ENCODE results near the gene CWF19L1.

Gene CWF19L1

DNA sequence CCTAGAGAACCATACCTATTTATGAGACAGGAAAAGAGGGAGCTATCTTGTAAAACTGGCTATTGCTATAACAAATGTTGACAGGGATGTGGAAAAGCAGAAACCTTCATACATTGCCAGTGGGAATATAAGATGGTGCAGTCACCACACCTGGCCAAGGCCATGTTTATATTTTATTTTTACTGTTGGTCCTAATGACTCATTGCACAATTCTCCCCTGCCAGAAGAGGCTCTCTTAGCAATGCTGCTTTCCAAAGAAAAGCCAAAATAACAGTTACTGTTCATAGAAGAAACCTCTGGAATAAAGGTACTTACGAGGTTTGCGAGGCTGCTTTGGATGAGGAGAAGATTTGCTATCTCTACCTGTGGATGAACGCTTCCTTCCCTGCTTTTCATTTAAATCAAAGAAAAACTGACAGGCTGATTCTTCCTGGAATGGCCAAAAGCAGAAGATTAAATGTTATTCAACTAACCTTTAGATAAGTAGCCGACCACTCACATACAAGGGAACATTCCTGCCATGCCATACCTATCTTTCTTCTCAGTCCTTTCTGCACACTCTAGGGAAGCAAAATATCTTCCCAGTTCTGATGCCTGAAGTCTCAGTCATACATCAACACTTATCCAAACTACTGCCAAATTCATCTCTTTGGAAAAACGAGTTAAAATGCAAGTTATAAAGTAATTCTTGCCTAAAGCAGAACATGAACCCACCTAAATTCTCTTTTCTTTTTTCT is 21.8 kb downstream of the CWF19L1 start:
- DNase-seq, result no peak

DNA sequence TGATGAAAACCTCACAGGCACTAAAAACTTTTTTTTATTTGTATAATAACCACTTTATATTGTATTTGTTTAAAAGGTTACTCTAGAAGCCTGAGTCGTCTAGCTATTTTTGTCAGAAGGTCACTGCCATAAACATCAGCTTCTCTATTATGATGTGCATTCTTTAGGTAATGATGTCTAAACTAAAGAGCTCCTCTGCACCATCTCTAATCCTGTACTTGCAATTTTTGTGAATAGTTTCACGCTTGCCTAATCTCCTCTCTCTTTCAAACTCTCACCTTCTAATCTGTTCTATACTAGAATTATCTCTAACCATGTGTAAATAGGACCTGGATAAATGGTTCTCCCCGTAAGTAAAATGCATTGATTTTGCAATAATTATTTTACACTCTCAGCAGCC is 27.6 kb downstream of the CWF19L1 start:
- no peak for DNase-seq

DNA sequence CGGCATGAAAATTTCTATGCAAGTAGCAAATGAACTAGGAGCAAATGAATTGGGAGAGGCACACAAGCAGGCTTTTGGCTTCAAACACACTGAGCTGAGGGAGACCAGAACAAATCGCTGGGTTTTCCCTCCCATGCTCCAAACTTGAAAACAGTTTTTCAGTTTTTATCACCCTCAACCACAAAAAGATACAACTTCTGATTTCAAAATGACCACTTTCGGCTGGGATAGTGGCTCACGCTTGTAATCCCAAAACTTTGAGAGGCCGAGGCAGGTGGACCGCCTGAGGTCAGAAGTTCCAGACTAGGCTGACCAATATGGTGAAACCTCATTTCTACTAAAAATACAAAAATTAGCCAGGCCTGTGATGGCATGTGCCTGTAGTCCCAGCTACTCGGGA is 29.0 kb downstream of the CWF19L1 start:
- no peak for DNase-seq

DNA sequence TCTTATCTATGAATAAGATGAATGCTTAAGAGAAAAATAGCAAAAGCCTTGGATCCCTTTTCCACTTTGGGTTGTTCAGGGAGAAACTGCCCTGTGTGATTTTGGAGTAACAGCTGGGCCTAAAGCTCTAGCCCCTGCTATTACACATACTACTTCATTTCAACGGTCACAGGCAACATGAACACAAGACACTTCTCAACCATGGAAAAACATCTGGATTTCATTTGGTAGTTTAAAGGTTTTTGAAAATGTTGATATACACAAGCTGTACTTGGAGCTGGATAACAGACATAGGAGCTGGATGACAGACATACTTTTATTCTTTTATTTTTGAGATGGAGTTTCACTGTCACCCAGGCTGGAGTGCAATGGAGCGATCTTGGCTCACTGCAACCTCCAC is 35.3 kb downstream of the CWF19L1 start:
- DNase-seq, result no peak

DNA sequence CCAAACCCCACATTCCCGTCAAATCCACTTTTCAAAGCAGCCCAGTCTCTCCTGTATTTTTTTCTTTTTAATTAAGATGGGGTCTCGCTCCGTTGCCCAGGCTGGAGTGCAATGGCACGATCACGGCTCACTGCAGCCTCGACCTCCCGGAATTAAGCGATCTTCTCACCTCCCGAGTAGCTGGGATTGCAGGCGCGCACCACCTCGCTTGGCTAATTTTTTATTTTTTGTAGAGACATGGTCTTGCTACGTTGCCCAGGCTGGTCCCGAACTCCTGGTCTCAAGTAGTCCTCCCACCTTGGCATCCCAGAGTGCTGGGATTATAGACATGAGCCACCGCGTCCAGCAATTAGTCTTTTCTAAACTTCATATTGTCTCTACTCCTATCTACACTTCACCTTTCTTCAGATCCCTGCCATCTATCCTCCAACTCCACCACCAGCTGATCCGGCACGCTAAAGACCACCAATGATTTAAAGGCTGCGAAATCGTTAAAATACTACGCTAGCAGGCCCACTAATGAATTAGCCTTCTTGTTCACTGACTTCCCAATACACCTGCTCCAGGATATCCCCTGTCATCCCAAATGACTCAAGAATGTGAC is 37.5 kb downstream of the CWF19L1 start:
- DNase-seq, result no peak

DNA sequence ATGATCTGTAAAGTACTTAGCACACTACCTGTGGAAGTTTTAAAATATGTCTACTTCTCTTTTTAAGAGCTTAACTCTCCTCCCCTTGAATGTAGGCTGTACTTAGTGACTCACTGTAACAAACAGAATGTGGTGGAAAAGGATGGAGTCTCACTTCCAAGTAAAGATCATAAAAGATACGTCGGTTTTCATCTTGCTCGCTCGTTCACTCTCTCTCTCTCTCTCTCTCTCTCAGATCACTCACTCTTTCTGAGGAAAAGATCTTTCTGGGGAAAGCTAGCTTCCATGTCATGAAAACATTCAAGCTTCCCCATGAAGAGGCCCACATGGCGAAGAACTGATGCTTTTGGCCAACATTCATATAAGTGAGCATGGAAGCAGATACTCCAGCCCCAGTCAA is 43.6 kb downstream of the CWF19L1 start:
- no peak for DNase-seq

DNA sequence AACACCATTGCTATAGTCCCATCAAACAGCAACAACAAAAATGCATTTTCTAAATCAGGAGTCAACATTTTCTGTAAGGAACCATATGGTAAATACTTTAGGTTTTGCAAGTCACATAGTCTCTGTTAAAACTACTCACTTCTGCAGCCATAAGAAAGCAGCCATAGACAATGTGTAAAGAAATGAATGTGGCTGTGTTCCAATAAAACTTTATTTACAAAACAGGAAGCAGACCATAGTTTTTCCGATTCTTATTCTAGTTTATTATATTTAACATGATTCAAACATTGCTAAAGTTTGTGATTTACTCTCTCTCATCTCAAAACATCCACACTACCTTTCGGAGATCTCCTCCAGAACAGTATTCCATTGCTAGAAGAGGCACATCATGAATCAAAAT is 44.9 kb downstream of the CWF19L1 start:
- no peak for DNase-seq

DNA sequence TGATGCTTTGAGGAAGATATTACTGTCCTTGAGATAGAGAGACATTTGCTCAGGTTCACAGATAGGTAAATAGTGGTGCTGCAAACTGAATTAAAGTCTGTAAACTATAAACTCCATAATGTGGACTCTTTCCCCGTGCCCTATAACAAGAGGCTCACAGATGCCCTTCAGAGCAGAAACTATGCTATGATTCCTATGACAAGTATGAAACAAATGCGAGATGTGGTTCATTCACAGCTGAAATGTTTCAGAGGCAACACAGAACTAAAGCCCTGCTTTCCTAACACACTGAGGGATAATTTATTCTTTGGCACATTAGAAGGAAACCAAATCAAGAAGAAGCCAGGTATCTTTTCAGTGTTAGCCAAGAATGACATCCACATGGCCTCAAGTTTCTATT is 51.4 kb downstream of the CWF19L1 start:
- DNase-seq, result no peak

DNA sequence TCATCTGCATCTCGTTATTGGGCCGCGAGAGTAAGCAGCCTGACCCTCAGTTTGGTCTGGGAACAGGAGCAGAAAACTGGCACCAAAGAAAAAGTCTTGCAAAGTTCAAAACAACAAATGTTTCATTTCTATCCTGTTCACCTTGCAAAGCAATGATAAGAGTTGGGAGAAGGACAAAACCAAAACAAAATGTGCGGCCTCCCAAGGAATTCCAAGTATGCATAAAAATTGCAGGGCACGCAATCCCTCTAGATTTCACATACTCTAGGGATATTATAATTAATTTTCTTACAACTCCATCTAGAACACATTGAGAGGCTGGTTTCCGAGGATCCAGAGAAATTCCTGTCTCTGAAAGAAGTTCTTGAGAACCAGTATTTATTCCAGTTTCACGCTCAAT is 58.1 kb downstream of the CWF19L1 start:
- DNase-seq, result no peak

DNA sequence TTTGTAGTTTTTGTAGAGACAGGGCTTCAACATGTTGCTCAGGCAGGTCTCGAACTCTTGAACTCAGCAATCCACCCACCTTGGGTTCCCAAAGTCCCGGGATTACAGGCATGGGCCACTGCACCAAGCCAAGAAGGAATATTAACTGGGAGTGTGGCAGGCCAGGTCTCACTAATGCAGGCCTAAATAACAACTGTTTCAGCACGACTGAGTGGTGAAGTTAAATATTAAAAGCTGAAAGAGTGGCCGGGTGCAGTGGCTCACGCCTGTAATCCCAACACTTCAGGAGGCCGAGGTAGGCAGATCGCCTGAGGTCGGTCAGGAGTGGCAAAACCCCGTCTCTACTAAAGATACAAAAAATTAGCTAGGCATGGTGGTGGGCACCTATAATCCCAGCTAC is 59.2 kb downstream of the CWF19L1 start:
- no peak for DNase-seq

DNA sequence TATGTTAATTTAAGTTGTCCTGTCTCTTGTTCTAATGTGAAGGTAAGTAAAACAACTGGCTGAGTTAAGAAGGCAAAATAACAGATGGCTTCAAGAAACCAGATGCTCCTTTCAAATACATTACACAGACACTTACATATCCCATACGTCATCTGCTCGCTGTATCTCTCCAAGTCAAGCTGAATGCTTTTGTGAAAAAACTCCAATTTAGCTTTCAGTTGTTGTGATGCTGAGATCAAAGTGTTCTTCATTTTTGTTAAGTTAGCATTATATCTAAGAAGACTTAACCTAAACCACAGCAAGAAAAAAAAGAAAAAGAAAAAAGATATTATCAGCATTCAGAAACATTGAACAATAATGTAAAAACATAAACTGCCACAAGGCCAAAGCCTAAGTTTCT is 63.1 kb downstream of the CWF19L1 start:
- no peak for DNase-seq

DNA sequence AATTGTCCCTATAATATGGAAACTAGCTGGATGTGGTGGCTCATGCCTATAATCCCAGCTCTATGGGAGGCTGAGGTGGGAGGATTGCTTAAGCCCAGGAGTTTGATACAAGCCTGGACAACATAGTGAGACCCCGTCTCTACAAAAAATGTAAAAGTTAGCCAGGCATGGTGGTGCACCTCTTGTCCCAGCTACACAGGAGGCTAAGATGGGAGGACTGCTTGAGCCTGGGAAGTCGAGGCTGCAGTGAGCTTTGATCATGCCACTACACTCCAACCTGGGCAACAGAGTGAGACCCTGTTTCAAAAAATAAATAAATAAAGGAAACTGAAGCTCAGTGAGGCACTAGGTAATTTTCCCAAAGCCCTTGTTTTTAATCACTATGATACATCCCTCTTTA is 65.9 kb downstream of the CWF19L1 start:
- no peak for DNase-seq

DNA sequence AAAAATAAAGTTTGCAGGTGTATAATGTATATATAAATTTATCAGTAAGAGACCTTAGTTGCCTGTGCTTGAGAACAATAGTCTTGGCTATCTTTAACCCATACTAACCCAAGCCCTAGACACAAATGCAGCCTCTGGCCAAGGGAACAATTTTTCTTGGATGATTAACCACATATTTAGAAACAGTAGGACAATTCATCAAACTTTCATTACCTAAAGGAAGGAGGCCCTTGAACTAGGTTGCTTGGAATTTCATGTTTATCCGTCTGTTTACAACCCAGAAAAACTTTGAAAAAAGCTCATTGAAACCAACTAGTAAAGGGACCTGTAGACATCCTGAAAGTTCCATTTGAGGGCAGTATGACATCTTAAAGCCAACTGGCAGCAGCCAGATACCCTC is 72.7 kb downstream of the CWF19L1 start:
- no peak for DNase-seq

DNA sequence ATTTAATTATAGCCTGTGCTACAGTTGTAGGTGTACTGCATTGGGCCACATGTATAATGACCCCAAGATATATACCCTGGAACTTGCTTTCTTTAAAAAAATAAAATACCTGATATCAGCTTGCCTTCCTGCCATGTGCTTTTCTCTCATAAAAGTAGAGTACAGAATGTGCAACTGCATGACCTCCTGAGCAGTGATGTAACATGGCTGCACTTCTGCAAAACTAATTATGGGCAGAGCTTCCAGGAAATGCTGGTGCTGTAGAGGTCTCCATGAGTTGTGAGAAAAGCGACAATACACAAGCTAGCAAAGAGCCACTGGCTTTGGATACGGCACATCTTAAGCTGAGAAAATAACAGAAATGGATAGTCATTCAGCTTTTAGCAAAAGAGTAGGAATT is 75.1 kb downstream of the CWF19L1 start:
- no peak for DNase-seq

DNA sequence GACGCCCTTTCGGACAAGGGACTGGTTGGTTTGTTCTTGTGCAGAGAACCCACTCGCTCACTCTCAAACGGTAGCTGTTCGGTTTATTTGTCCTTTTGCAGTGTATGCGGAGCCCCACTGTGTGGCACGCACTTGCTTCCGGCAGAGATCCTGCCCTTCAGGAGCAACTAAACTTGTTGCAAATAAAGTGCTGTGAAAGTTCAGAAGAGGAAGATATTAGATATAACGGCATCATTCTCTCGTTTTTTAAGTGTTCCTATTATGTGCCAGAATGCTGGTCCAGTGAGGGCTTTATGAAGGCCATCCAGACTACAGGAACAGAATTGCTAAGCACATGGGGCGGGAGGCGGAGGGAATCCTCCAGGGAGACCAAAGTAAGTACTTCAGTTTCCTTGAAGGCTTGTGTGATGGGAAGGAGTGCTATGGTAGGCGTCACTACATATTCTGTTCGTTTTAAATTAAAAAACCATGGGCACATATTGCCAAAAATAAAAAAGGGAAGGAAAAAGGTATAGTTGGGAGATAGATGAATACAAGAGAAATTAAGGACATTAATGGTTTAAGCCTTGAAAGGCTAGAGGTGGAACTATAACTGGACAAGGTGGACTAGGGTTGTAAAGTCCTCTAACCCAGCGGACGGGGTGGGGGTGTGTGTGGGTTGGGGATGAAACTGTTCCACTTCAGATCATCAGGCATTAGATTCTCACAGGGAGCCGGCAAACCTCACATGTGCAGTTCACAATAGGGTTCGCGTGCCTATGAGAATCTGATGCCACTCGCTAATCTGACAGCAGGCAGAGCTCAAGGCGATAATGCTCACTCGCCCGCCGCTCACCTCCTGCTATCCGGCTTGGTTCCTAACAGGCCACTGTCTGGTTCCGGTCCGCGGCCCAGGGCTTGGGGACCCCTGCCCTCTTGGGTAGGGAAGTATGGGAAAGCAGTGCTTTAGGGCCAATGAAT is 80.9 kb downstream of the CWF19L1 start:
- peak; percentile 62 for DNase-seq

DNA sequence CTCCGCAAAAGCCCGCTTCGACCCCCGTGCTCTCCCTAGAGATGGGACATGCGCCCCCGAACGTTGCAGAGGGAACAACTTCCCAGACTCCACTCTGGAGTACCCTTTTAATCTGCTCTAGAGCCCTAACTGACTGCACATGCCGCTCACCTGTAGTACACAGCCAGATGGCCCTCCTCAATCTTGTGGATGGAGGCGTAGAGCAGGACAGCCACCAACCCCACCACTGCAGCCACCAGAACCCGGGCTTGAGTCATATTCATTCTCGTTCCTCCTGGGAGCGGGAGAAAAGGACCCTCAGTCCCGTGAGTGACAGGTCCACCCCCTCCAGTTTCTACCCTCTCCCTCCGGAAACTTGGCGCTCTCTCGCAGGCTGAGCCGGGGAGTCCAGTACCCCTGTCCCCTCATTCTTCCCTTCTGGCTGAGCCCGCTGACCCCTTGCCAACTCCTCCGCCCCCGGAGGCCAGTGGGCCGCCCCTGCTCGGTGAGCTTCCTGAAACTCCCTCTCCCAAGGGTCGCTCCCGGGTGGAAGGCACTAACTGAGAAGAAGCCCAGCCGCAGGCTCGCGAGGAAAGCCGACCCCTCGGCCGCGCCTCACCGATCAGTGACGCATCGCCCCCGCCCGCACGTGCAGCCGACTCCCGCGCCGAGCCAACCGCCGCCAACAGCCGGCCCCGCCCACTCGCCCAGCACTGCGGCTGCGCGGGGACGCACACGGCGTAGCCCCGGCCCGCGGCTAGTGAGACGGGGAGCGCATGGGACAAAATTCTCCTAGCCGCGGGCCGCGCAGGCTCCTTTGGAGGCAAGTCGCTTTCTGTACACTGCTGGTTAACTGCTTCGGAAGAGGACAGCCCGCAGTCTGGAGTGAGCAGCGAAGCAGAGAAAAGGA is 81.8 kb downstream of the CWF19L1 start, which contains the start of gene ERLIN1:
ERLIN1 (minus strand) TSS at position 666 of the 889 bp plus-strand sequence; CDS start at position 263, 403 bp downstream.
- peak; percentile 97 for DNase-seq

DNA sequence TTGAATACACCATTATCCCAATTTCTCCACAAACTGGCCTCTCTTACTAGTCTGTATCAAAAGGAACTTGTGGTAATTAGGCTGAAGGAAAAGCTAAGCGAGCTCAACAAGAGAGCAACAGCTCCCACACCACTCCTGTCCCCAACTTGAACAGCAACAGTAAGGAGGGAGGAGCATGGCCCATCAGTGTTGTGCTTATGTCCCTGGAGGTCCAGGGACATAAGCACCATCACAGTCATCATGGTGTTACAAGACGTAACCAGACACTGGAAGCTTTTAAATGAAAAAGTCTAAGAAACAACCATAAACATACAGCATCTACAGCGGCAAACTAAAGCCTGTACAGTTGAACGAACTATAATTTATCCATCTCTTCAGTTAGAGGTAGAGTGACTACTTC is 82.6 kb downstream of the CWF19L1 start:
- no peak for DNase-seq

DNA sequence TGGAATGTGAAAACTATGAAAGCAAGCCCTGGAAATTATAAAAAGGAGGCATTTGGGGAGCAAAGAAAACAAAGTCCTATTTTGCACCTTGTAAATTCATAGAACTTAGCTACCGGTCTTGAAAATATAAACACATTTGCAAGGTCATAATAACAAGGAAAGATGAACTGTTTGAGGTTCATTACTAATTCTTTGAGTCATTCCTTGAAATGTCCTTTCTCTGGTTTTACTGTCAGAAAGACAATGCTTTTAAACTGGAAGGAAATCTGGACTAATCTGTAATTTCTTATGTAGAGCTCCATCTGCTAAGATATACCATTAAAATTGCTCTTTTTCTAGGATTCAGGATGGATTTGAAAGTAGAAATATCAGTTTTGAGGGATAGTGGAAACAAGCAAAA is 83.0 kb downstream of the CWF19L1 start:
- DNase-seq, result no peak

DNA sequence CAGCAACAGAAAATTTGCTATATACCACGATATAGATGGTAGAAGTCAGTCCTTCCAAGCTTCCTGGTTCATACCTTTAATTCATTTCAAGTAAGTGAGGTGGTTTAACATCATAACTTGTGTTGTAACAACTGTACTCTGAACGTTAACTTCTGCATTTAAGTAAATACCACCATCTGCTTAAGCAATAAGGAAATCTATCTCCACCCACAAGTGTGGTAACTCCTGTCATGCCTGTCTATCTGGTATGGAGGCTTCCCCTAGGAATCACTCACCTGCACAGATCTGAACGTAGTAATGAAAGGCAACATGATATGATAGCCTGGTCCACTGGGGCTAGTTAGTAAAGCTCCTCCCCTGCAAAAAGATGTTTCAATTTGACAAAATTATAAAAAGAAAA is 84.0 kb downstream of the CWF19L1 start:
- DNase-seq, result no peak

DNA sequence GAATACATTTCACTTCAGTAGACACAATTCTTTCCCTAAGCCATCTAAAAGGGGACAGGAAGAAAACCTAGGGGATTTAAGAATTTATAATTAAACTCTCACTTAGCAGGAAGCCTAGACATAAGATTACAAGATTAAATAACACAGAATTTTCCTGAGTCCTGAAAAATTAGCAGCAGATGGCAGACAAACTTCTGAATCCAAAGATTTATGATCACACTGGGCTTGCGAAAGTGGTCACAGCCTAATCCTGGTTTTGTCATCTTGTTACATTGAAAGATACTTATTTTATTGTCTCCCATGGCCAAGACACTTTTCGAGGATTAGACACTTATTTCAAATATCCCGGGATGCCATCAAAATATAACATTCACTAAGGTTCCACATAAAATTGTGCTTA is 84.5 kb downstream of the CWF19L1 start:
- DNase-seq, result no peak

All from activated CD8-positive, alpha-beta memory T cell treated with anti-CD3 and anti-CD28 coated beads, Interleukin-2, amount 50 U/mL, for 48 hours (primary cell).